HG03460 (cell line): ENCODE measurements around the gene MKI67.

ENCODE experiments used
- ATAC-seq: cut with Tn5 transposase; IDR thresholded peaks from one replicate; pipeline ENCODE4 v1.9.1; 2021; ENCODE audit not compliant: unreplicated experiment

The MKI67 gene

GRCh38 chr10:128068398-128069285, 57.6 kb downstream of the MKI67 start:
- no peak for ATAC-seq

- ATAC-seq = no peak
Measured at GRCh38 chr10:128067691-128068397, 58.4 kb downstream of the MKI67 start.

GRCh38 chr10:128066870-128067382, 59.3 kb downstream of the MKI67 start:
- ATAC-seq = no peak

- ATAC-seq = no peak
Measured at GRCh38 chr10:128065881-128066534, 60.2 kb downstream of the MKI67 start.

GRCh38 chr10:128064970-128065580, 61.1 kb downstream of the MKI67 start:
- no peak for ATAC-seq

- peak; percentile 61 for ATAC-seq
Measured at GRCh38 chr10:128064108-128064969, 61.9 kb downstream of the MKI67 start.

GRCh38 chr10:128063736-128064107, 62.5 kb downstream of the MKI67 start:
- ATAC-seq = peak; percentile 15

- peak; percentile 37 for ATAC-seq
Measured at GRCh38 chr10:128062881-128063563, 63.2 kb downstream of the MKI67 start.

GRCh38 chr10:128062331-128062880, 63.8 kb downstream of the MKI67 start:
- ATAC-seq = no peak

- no peak for ATAC-seq
Measured at GRCh38 chr10:128061306-128062300, 64.6 kb downstream of the MKI67 start.

GRCh38 chr10:128060341-128061250, 65.6 kb downstream of the MKI67 start:
- no peak for ATAC-seq

GRCh38 chr10:128059982-128060293, 66.3 kb downstream of the MKI67 start:
- no peak for ATAC-seq

- ATAC-seq = no peak
Measured at GRCh38 chr10:128059266-128059981, 66.8 kb downstream of the MKI67 start.

GRCh38 chr10:128058750-128059134, 67.5 kb downstream of the MKI67 start:
- no peak for ATAC-seq

GRCh38 chr10:128058106-128058749, 68.0 kb downstream of the MKI67 start:
- no peak for ATAC-seq
